A172 (cell line): ENCODE data around the gene RHOT2. TPM values are rescaled to one million over a fixed set of nuclear protein-coding genes. Genes with fewer than 3 reads are reported as not detected.

ENCODE experiments used
- DNase-seq: peaks from one replicate; pipeline ENCODE4 v3.0.0-alpha.2; 2015; ENCODE audit warnings: low spot score
- total RNA-seq: library from RNA; depleted of rRNA; stranded (reverse); fragments of >200 nt; shearing (Covaris generic); gene quantifications from 2 replicates; pipeline ENCODE4 v1.2.3, GENCODE V29; 2014

Gene RHOT2
- total RNA-seq, 1 experiment from 2014 or later, result 38.5 TPM

- DNase-seq, result no peak
Measured at GRCh38 chr16:632486-633335, 35.2 kb upstream of the RHOT2 start.

- DNase-seq, result no peak
Measured at GRCh38 chr16:633336-634050, 34.4 kb upstream of the RHOT2 start.

- DNase-seq, result no peak
Measured at GRCh38 chr16:634051-634670, 33.8 kb upstream of the RHOT2 start.

DNA sequence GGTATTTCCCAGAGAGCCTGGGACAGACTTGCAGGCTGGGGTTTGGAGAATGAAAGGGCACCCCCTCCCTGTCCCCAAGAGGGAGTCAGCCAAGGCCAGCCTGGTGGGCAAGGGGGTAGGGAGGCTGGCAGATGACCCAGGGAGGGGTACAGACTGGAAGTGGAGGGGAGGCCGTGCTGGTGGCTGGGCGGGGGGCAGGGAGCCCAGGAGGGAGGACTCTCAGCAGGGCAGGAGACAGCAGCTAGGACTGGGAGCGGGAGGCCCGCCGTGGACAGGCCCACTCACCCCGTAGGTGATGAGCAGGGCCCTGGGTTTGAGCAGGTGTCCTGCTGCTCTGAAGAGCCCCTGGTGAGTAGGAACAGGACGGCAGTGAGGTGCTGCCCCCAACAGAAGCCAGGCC is 32.9 kb upstream of the RHOT2 start:
- DNase-seq, result no peak

DNA sequence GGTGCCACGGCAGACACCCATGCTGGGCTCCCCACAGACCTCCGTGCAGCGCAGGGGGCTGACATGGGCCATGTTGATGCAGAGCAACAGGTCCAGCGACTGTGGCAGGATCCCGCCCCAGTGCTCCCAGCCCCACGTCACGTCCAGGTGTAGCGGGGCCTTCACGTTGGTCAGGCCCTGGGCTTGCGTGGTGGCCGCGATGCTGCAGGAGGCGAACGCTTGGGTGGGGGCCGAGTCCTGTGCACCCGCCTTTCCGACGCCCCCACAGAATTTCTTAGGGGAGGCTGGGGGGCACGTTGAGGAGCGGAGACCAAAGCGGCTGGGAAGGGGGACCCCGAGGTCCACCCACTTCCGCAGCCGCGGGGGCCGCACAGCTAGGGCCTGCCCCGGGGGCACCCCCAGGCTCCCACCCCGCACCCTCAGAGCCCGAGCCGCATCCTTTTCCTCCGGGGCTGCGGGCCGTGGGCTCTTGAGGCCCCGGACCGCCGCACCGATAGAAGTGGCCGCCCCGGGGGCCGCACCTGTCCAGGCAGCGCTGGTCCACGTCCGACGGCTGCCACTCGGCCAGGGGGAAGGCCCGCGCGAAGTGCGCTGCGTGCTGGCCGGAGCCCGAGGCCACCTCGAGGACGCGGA is 32.2 kb upstream of the RHOT2 start:
- DNase-seq, result no peak

GRCh38 chr16:636206-637080 is 31.5 kb upstream of the RHOT2 start, which contains the start of gene METTL26:
Gene METTL26 (minus strand): TSS chr16:636305. CDS start chr16:636290, 15 bp downstream.
- peak; percentile 92 for DNase-seq

- no peak for DNase-seq
Measured at GRCh38 chr16:637081-638018, 30.6 kb upstream of the RHOT2 start.

- DNase-seq, result no peak
Measured at GRCh38 chr16:638034-638543, 29.8 kb upstream of the RHOT2 start.

DNA sequence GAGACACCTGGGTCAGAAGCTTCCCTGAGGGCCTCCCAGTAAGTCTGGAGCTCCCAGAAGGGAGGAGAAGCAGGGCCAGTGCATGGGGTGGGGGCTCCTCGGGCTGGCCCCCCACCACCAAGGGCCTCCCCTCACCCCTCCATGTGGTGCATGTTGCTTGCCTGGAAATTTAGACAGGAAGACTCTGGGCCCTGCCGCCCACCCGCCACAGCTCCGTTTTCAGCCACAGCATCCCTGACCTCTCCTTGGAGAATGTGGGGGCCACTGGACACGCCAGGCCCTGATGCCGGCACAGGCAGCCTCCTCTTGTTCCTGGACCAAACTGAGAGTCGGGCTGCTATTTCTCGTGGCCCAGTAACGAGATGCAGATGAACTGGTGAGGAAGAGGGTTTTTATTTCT is 29.1 kb upstream of the RHOT2 start:
- no peak for DNase-seq

DNA sequence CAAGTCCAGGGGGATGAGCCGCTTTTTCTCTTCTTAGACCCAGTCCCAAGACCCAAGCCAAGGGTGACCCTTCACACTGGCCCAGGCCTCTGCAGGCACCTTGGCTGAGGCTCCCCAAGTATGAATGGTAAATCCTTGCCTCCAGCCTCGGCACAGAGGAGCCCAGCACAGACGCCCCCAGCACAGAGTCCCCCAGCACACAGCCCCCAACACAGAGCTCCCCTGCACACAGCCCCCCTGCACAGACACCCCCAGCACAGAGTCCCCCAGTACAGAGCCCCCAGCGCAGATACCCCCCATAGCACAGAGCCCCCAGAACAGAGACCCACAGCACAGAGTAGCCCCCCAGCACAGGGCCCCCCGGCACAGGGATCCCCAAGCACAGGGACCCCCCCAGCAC is 27.3 kb upstream of the RHOT2 start:
- no peak for DNase-seq

DNA sequence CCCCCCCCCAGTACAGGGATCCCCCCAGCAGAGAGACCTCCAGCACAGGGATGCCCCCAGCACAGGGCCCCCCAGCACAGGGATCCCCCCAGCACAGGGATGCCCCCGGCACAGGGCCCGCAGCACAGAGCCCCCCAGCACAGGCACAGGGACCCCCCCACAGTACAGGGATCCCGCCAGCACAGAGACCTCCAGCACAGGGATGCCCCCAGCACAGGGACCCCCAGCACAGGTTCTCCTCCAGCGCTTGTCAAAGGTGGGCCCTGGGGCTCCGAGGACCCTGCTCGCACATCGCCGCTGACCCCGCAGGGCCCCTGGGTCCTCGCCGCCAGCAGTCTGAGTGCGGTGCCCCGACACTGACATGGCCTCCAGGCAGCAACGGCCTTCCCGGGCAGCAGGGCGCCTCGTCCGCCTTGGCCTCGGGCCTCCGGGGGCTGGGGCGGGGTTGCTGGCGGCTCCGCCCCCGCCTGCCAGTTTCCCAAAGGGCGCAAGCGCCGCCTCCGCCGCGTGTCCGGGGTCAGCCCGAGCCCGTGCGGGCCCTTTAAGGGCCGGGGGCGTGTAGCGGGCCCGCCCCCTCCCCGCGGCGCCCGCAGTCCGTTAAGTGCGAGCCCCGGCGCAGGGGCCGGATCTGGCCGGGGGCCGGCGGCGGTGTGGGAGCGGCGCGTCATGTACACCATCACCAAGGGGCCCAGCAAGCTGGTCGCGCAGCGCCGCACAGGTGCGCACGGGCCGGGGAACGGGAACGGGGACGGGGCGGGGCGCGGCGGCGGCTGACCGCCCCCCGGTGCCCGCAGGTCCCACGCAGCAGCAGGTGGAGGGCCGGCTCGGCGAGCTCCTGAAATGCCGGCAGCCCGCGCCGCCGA is 26.4 kb upstream of the RHOT2 start, which contains the start of gene MCRIP2:
MCRIP2 (plus strand) TSS at position 503 of the 863 bp plus-strand sequence; CDS start at position 667, 164 bp downstream.
- DNase-seq, result peak; percentile 45

- DNase-seq, result no peak
Measured at GRCh38 chr16:642189-643049, 25.5 kb upstream of the RHOT2 start.

DNA sequence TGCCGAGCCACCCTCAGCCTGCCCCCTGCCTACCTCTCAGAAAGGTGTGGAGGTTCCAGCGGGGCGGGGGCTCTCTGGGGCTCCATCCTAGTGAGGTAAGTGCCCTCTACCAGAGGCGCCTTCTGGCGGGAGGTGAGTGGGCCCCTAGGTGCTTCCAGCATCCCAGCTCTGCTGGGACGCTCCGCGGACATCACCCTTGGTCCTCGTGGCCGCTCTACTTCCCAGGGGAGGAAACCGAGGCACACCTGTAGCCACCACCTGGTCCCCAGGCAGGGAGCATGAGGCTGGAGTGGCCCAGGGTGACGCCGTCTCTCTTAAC is 24.9 kb upstream of the RHOT2 start:
- DNase-seq, result no peak

DNA sequence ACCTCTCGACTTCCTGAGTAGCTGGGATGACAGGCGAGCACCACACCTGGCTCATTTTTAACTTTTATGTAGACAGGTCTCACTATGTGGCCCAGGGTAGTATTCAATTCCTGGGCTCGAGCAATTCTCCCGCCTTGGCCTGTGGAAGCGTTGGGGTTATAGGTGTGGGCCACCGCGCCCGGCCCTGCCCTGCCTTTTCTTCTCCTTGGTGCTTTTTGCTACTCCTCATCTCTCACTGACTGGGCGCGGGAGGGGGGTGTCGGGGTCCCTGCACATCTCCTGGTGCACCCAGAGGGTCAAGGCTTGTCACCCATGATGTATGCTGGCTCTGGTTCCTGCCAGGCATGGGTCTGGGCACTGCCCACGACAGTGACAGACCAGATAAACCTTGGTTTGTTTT is 23.4 kb upstream of the RHOT2 start:
- no peak for DNase-seq

- DNase-seq, result no peak
Measured at GRCh38 chr16:645852-646678, 21.9 kb upstream of the RHOT2 start.

DNA sequence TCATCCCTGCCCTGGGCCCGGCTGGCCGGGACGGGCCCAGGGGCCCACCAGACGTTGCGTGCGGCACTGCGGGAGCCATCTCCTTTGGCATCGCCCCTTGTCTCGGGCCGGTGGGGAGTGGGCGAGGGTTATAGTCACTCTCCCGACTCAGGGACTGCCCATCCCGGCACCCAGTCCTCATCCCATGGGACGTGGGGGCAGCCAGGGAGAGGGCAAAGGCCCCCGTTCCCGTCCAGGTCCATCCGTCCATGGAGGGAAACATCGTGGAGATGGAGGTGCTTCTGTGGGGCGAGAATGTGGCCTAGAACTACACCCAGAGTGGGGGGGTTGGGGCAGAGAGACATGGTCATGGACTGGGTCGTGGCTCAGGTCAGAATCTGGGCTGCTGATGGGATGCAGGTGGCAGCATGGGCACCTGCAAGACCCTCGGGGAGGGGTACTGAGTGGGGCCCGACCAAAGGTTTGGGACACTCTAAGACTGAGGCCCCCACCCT is 21.2 kb upstream of the RHOT2 start:
- no peak for DNase-seq
